HCT116 (cell line): ENCODE results near the gene TNNI3. TPM values are rescaled to one million over a fixed set of nuclear protein-coding genes. Genes with fewer than 3 reads are reported as not detected.

Source experiments
- ATAC-seq: fragments of 200-7000 bp; cut with Tn5 transposase; 2 replicates; pipeline ENCODE4 v1.9.1; 2020; ENCODE audit warnings: mild to moderate bottlenecking, moderate library complexity
- BruUV-seq: library from RNA; stranded (reverse); fragments of 400-500 nt; replicated peaks from 2 replicates; lab custom pipeline; 2021; lab: Mats Ljungman, UMichigan
- CTCF ChIA-PET: fragments of 300-600 bp; sonication (Branson Sonifier 250); formaldehyde crosslinking; loops from one replicate; lab custom pipeline; 2021; ENCODE audit warnings: antibody characterized with exemption; lab: Charles Lee
- POLR2A ChIA-PET: fragments of 300-600, 350-600 bp; sonication (Branson Sonifier 250); formaldehyde crosslinking; loops from one replicate; lab custom pipeline; 2021; ENCODE audit warnings: antibody characterized with exemption; lab: Charles Lee
- RAD21 ChIA-PET, 2 experiments: fragments of 300-600 bp; sonication (Branson Sonifier 250); formaldehyde crosslinking; loops; one replicate each; lab custom pipeline; 2023; ENCODE audit warnings: low total read pairs in 2 of 2; ENCODE audit not compliant: uncharacterized antibody in 2 of 2, unreplicated experiment in 2 of 2, low non-redundant PET in 1 of 2; lab: Charles Lee
- DNase-seq: peaks from one replicate; pipeline ENCODE4 v3.0.0-alpha.2; 2010; ENCODE audit warnings: low read depth, low spot score
- H2AFZ ChIP-seq: fragments of 200-600 bp; shearing (Covaris generic), sonication (generic); 2 replicates; pipeline ENCODE4 v1.6.1; 2017; ENCODE audit warnings: low read depth, mixed run types, mixed read lengths, antibody characterized with exemption, low read length; ENCODE audit not compliant: poor library complexity, severe bottlenecking
- H3K27ac ChIP-seq: 2 replicates; pipeline ENCODE4 v1.5.1; 2012; ENCODE audit warnings: low read depth, low read length
- H3K27me3 ChIP-seq: fragments of 200-600 bp; sonication (generic); 2 replicates; pipeline ENCODE4 v1.6.1; 2016; ENCODE audit warnings: mixed run types, low read length, mixed read lengths; ENCODE audit not compliant: insufficient read depth
- H3K36me3 ChIP-seq, 2 experiments: fragments of 200-500 bp in 1 of 2; fragments of 200-600 bp in 1 of 2; sonication (Bioruptor generic) in 1 of 2; sonication (generic) in 1 of 2; 2 replicates each; pipeline versions ENCODE4 v1.5.1 to v1.6.1; 2014 to 2016; ENCODE audit warnings: low read length in 2 of 2, inconsistent platforms in 1 of 2, mixed read lengths in 1 of 2, mixed run types in 1 of 2; ENCODE audit not compliant: insufficient read depth in 2 of 2, control insufficient read depth in 1 of 2
- H3K4me1 ChIP-seq, 2 experiments: fragments of 200-600 bp in 1 of 2; sonication (generic) in 1 of 2; 2 replicates each; pipeline versions ENCODE4 v1.5.1 to v1.6.1; 2012 to 2017; ENCODE audit warnings: low read length in 2 of 2, inconsistent platforms in 1 of 2, mild to moderate bottlenecking in 1 of 2, mixed read lengths in 1 of 2, mixed run types in 1 of 2, moderate library complexity in 1 of 2; ENCODE audit not compliant: insufficient read depth in 2 of 2, control insufficient read depth in 1 of 2
- H3K4me2 ChIP-seq: fragments of 200-600 bp; sonication (generic); 2 replicates; pipeline ENCODE4 v1.6.1; 2017; ENCODE audit warnings: mixed run types, low read length, mixed read lengths
- H3K4me3 ChIP-seq, 2 experiments: fragments of 200-600 bp in 1 of 2; sonication (generic) in 1 of 2; replicated peaks in 1 of 2; 2 replicates each; pipeline ENCODE4 v1.5.1; 2011 to 2016; ENCODE audit warnings: low read length in 2 of 2, control low read depth in 1 of 2, low read depth in 1 of 2, mild to moderate bottlenecking in 1 of 2, mixed read lengths in 1 of 2, mixed run types in 1 of 2
- H3K79me2 ChIP-seq: fragments of 200-600 bp; sonication (generic); 2 replicates; pipeline ENCODE4 v1.6.1; 2017; ENCODE audit warnings: mild to moderate bottlenecking, mixed run types, low read length, moderate library complexity, mixed read lengths; ENCODE audit not compliant: insufficient read depth
- H3K9ac ChIP-seq: fragments of 200-600 bp; sonication (generic); 2 replicates; pipeline ENCODE4 v1.6.1; 2016; ENCODE audit warnings: low read length, mixed read lengths
- H3K9me2 ChIP-seq: fragments of 200-600 bp; sonication (generic), shearing (Covaris generic); 2 replicates; pipeline ENCODE4 v1.6.1; 2017; ENCODE audit warnings: mixed run types, mild to moderate bottlenecking, moderate library complexity; ENCODE audit not compliant: insufficient read depth
- H3K9me3 ChIP-seq, 2 experiments: fragments of 200-500 bp in 1 of 2; fragments of 200-600 bp in 1 of 2; sonication (Bioruptor generic) in 1 of 2; sonication (generic) in 1 of 2; 2 replicates each; pipeline ENCODE4 v1.6.1; 2014 to 2017; ENCODE audit warnings: low read length in 2 of 2, mixed read lengths in 2 of 2, inconsistent platforms in 1 of 2, low read depth in 1 of 2, mild to moderate bottlenecking in 1 of 2, mixed run types in 1 of 2, moderate library complexity in 1 of 2; ENCODE audit not compliant: control insufficient read depth in 1 of 2, insufficient read depth in 1 of 2
- H4K20me1 ChIP-seq: fragments of 200-600 bp; sonication (generic), shearing (Covaris generic); 2 replicates; pipeline ENCODE4 v1.6.1; 2017; ENCODE audit warnings: mixed run types, mild to moderate bottlenecking, moderate library complexity; ENCODE audit not compliant: insufficient read depth
- ELF1 ChIP-seq: IDR thresholded peaks from 2 replicates; pipeline ENCODE4 v1.6.1; 2012; ENCODE audit warnings: low read depth, borderline replicate concordance
- EZH2 ChIP-seq: fragments of 200-600 bp; sonication (generic); IDR thresholded peaks from 2 replicates; pipeline ENCODE4 v1.6.1; 2017; ENCODE audit warnings: antibody characterized with exemption, mixed run types
- EZH2phosphoT487 ChIP-seq: fragments of 200-600 bp; IDR thresholded peaks from 2 replicates; pipeline ENCODE4 v1.6.1; 2018; ENCODE audit warnings: antibody characterized with exemption, borderline replicate concordance
- FOSL1 ChIP-seq: IDR thresholded peaks from 2 replicates; pipeline ENCODE4 v1.6.1; 2012; ENCODE audit warnings: low read depth
- SP1 ChIP-seq: IDR thresholded peaks from 2 replicates; pipeline ENCODE4 v1.6.1; 2012; ENCODE audit warnings: low read depth
- SRF ChIP-seq: IDR thresholded peaks from 2 replicates; pipeline ENCODE4 v1.6.1; 2012; ENCODE audit warnings: low read depth
- TCF7L2 ChIP-seq: IDR thresholded peaks from 2 replicates; pipeline ENCODE4 v1.7.0; 2011; ENCODE audit warnings: borderline replicate concordance, inconsistent platforms; ENCODE audit not compliant: insufficient read depth, insufficient read length; ENCODE audit errors: extremely low read depth
- YY1 ChIP-seq: IDR thresholded peaks from 2 replicates; pipeline ENCODE4 v1.6.1; 2011; ENCODE audit warnings: low read length, low read depth, moderate library complexity, mild to moderate bottlenecking; ENCODE audit not compliant: insufficient replicate concordance; ENCODE audit errors: extremely low read depth
- ZFX ChIP-seq: fragments of 450-650 bp; IDR thresholded peaks from 2 replicates; pipeline ENCODE4 v1.6.1; 2017
- intact Hi-C: fragments of 100-400 bp; cut with micrococcal nuclease; formaldehyde crosslinking; loops from 2 replicates; pipeline ENCODE4 v1.10.0; 2022
- total RNA-seq: library from RNA; stranded (reverse); gene quantifications from one replicate; pipeline ENCODE4 v1.2.1, GENCODE V29; 2021; ENCODE audit not compliant: unreplicated experiment
- TF ChIP-seq, protein P1 (sequence below), 3 experiments: fragments of 200-600 bp in 1 of 3; sonication (generic) in 1 of 3; IDR thresholded peaks in 2 of 3; conservative IDR thresholded peaks in 1 of 3; 2 replicates each; pipeline ENCODE4 v1.5.1; 2012 to 2017; ENCODE audit warnings: low read depth in 2 of 3, low read length in 2 of 3, antibody characterized with exemption in 1 of 3, borderline replicate concordance in 1 of 3, control low read depth in 1 of 3, mild to moderate bottlenecking in 1 of 3, mixed read lengths in 1 of 3, mixed run types in 1 of 3, moderate library complexity in 1 of 3; ENCODE audit not compliant: insufficient read depth in 1 of 3
- TF ChIP-seq, protein P2 (sequence below): IDR thresholded peaks from 2 replicates; pipeline ENCODE4 v1.6.1; 2012

TNNI3 gene
- total RNA-seq, 1 experiment from 2014 or later = 42.1 TPM

DNA sequence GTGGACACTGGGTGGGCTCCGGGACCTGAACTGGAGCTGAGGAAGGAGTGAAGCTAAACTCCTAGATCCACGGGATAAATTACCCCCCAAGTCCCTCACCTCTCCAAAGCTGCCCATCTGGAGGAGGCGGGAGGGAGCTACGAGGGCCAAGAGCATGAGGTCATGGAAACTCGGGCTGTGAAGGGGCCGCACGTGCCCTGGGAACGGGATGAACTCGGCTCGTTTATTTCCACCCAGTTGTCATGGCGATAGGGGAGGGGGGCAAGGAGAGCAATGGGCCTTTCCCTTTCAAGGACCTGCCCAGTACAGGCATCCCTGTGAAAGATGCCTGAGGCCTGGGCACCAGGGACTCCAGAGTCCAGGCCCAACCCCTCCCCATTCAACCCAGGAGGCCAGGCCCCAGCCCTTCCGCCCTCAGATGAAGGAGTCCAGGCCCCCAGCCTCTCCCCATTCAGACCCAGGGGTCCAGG, 43.9 kb downstream of the TNNI3 start:
- H3K36me3 ChIP-seq = peaks cover 4 to 5% of the 10 kb centered on the region in 2 experiments; a peak in 2 of 4 replicates
- TF ChIP-seq ZFX (no peak), EZH2 (no peak), EZH2phosphoT487 (no peak), YY1 (no peak), TCF7L2 (no peak), SRF (no peak), SP1 (no peak), ELF1 (no peak), FOSL1 (no peak)
- TF ChIP-seq, protein P1, sequence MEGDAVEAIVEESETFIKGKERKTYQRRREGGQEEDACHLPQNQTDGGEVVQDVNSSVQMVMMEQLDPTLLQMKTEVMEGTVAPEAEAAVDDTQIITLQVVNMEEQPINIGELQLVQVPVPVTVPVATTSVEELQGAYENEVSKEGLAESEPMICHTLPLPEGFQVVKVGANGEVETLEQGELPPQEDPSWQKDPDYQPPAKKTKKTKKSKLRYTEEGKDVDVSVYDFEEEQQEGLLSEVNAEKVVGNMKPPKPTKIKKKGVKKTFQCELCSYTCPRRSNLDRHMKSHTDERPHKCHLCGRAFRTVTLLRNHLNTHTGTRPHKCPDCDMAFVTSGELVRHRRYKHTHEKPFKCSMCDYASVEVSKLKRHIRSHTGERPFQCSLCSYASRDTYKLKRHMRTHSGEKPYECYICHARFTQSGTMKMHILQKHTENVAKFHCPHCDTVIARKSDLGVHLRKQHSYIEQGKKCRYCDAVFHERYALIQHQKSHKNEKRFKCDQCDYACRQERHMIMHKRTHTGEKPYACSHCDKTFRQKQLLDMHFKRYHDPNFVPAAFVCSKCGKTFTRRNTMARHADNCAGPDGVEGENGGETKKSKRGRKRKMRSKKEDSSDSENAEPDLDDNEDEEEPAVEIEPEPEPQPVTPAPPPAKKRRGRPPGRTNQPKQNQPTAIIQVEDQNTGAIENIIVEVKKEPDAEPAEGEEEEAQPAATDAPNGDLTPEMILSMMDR (IDR thresholded peaks at IDR 0.05 in 2 of 3, conservative IDR thresholded peaks at IDR 0.05 in 1 of 3; ENCODE audit: borderline replicate concordance in 1 of 3, insufficient read depth in 1 of 3, low read depth in 2 of 3, low read length in 2 of 3) = no peak
- TF ChIP-seq, protein P2, sequence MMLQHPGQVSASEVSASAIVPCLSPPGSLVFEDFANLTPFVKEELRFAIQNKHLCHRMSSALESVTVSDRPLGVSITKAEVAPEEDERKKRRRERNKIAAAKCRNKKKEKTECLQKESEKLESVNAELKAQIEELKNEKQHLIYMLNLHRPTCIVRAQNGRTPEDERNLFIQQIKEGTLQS = no peak
- TF ChIP-seq, all 23 proteins: peak for 0
- ChIA-PET CTCF (no interaction called here), RAD21 (no interaction called here), POLR2A (no interaction called here)
- peaks cover 59% of the 10 kb centered on the region for H3K79me2 ChIP-seq
- H3K9me2 ChIP-seq = no peaks in the 10 kb centered on the region
- no peak overlapping the region for H3K4me2 ChIP-seq
- no peaks in the 10 kb centered on the region for H4K20me1 ChIP-seq
- intact Hi-C loops = no loop called here
- H3K9me3 ChIP-seq = no peaks in the 10 kb centered on the region
- TSS peak; percentile 7 for BruUV-seq
- DNase-seq (no peak), ATAC-seq (no peak)
- no peak overlapping the region for H3K4me3 ChIP-seq
- peaks cover 10 to 24% of the 10 kb centered on the region in 2 experiments for H3K4me1 ChIP-seq
- H3K9ac ChIP-seq = no peak overlapping the region
- H2AFZ ChIP-seq = no peak overlapping the region
- no peak overlapping the region for H3K27ac ChIP-seq
- H3K27me3 ChIP-seq = no peaks in the 10 kb centered on the region
